ENCODE data around the gene DUSP7. TPM values are rescaled to one million over a fixed set of nuclear protein-coding genes. Genes with fewer than 3 reads are reported as not detected.

DUSP7 gene
- total RNA-seq, 1 donor from 2014 or later, result 9.5 TPM

- peaks cover 4% of the 10 kb centered on the region for H3K36me3 Mint-ChIP-seq (ENCODE audit: unreplicated experiment)
- peaks cover 26% of the 10 kb centered on the region for H3K27me3 Mint-ChIP-seq (ENCODE audit: unreplicated experiment)
- peaks cover 40% of the 10 kb centered on the region for H3K4me1 Mint-ChIP-seq (ENCODE audit: low read depth, unreplicated experiment)
- peak; percentile 69 for DNase-seq
- H3K27ac Mint-ChIP-seq (ENCODE audit: unreplicated experiment), result peak overlapping the region; percentile 97
- H3K9me3 Mint-ChIP-seq (ENCODE audit: unreplicated experiment), result peaks cover 30% of the 10 kb centered on the region
- H3K4me3 Mint-ChIP-seq (ENCODE audit: unreplicated experiment), result peak overlapping the region; percentile 72
- no peak for TF ChIP-seq CTCF (IDR thresholded peaks at IDR 0.05; ENCODE audit: partially characterized antibody, unreplicated experiment)
Observed at GRCh38 chr3:52025453-52025852, 30.9 kb downstream of the DUSP7 start.

- Mint-ChIP-seq H3K27ac (ENCODE audit: unreplicated experiment) (peak overlapping the region; percentile 97), H3K36me3 (ENCODE audit: unreplicated experiment) (peaks cover 4% of the 10 kb centered on the region), H3K4me3 (ENCODE audit: unreplicated experiment) (peak overlapping the region; percentile 72), H3K9me3 (ENCODE audit: unreplicated experiment) (peaks cover 30% of the 10 kb centered on the region), H3K4me1 (ENCODE audit: low read depth, unreplicated experiment) (peaks cover 38% of the 10 kb centered on the region), H3K27me3 (ENCODE audit: unreplicated experiment) (peaks cover 26% of the 10 kb centered on the region)
- TF ChIP-seq CTCF (IDR thresholded peaks at IDR 0.05; ENCODE audit: partially characterized antibody, unreplicated experiment), result no peak
- DNase-seq, result no peak
Observed at GRCh38 chr3:52024765-52025452, 31.5 kb downstream of the DUSP7 start.

GRCh38 chr3:52023860-52024764 is 32.3 kb downstream of the DUSP7 start:
- Mint-ChIP-seq H3K27me3 (ENCODE audit: unreplicated experiment) (peaks cover 26% of the 10 kb centered on the region), H3K4me3 (ENCODE audit: unreplicated experiment) (peak overlapping the region; percentile 43), H3K27ac (ENCODE audit: unreplicated experiment) (no peak overlapping the region), H3K9me3 (ENCODE audit: unreplicated experiment) (peaks cover 30% of the 10 kb centered on the region), H3K4me1 (ENCODE audit: low read depth, unreplicated experiment) (peaks cover 38% of the 10 kb centered on the region), H3K36me3 (ENCODE audit: unreplicated experiment) (peaks cover 4% of the 10 kb centered on the region)
- DNase-seq, result no peak
- TF ChIP-seq CTCF (IDR thresholded peaks at IDR 0.05; ENCODE audit: partially characterized antibody, unreplicated experiment), result no peak

- Mint-ChIP-seq H3K27ac (ENCODE audit: unreplicated experiment) (no peak overlapping the region), H3K27me3 (ENCODE audit: unreplicated experiment) (peaks cover 26% of the 10 kb centered on the region), H3K4me3 (ENCODE audit: unreplicated experiment) (no peak overlapping the region), H3K4me1 (ENCODE audit: low read depth, unreplicated experiment) (peaks cover 38% of the 10 kb centered on the region), H3K36me3 (ENCODE audit: unreplicated experiment) (peaks cover 4% of the 10 kb centered on the region), H3K9me3 (ENCODE audit: unreplicated experiment) (peaks cover 30% of the 10 kb centered on the region)
- no peak for TF ChIP-seq CTCF (IDR thresholded peaks at IDR 0.05; ENCODE audit: partially characterized antibody, unreplicated experiment)
- no peak for DNase-seq
Observed at GRCh38 chr3:52023101-52023770, 33.1 kb downstream of the DUSP7 start.
